LNCaP clone FGC (cell line): ENCODE measurements around the gene XDH.
A peak's percentile ranks its signal among the peaks of the same experiment; 100 is the strongest.

Experiments used
- DNase-seq: peaks from one replicate; pipeline ENCODE4 v3.0.0-alpha.2; 2011; ENCODE audit warnings: low read depth
- H3K4me3 ChIP-seq: 2 replicates; pipeline ENCODE4 v1.5.1; 2011; ENCODE audit warnings: mild to moderate bottlenecking, low read depth, low read length, control low read depth
- CTCF ChIP-seq: IDR thresholded peaks from 2 replicates; pipeline ENCODE4 v1.5.1; 2012; ENCODE audit warnings: mild to moderate bottlenecking; ENCODE audit not compliant: control insufficient read depth, insufficient read depth; ENCODE audit errors: extremely low read depth

Gene XDH

DNA sequence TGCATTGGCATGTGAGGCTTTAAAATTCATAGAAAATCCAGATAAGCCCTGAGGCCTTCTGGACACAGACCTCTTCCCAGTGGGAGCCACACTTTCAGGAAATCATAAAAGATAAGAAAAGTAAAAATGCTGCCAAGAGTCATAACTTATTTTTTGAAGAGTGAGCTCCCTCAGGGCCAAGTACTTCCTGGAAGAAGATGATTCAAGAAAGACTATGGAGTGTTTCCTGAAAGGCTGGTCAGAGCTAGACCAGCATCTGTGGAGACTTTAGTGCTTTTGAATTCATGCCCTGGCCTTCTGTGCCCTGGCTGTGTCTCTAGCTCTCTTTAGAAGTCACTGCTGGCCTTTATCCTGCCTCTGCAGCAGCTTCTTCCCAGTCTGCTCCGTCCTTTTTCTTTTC lies 6.4 kb upstream of the XDH start:
- H3K4me3 ChIP-seq = no peak overlapping the region
- no peak for DNase-seq
- no peak for TF ChIP-seq CTCF

GRCh38 chr2:31419386-31419785 lies 4.8 kb upstream of the XDH start:
- no peak overlapping the region for H3K4me3 ChIP-seq
- TF ChIP-seq CTCF = no peak
- DNase-seq = no peak

DNA sequence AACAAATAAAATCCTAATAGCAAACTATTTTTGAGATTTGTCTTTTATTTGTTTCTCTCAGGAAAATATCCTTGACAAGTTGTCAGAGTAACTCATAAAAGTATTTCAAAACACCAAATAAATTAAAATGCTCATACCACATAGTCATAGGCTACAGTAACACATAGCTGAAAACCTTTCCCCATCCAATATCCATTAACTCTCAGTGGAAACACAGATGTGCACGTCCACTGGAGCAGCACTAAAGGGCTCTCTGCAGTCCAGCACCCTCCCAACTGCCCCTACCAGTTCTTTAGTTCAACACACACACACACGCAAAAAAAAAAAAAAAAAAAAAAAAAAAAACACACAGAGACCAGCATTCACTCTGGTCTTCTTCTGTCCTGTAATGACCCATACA lies 879 bp upstream of the XDH start:
- H3K4me3 ChIP-seq = no peak overlapping the region
- DNase-seq = no peak
- TF ChIP-seq CTCF = no peak

DNA sequence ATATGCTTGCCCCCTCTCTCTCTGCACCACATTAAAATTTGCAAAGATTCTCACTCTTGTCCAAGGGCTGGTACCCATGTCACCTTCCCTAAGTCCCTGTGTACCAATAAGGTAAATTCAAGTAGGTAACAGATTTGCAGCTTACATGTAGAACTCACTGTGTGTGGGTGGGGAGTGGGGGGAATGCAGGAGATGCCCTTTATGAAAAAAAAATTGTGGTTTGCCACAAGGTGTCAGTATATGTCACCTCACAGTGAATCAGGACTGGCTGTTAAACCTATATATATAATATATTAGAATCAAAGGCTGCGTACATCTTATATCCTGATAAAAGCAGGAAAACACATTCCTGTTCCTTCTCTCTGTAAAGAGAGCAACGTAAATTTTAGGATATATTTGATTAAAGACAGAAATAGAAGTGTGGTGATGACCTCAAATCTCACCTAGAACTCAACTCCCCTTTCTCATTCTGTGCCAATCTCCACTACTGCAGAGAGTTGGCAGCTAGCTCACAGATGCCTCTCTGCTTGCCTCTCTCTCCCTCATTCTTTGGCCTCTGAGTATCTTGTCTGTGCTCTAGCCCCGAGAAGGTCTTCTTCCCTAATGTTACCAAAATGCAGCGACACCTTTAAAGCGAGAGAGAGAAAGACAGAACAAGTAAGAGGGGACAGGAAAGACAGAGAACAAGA lies 536 bp downstream of the XDH start:
- H3K4me3 ChIP-seq = peak overlapping the region; percentile 28
- DNase-seq = no peak

GRCh38 chr2:31413025-31413424 lies 1.5 kb downstream of the XDH start:
- TF ChIP-seq CTCF = no peak
- DNase-seq = no peak
- no peak overlapping the region for H3K4me3 ChIP-seq

More for the DNA sequence above, 536 bp downstream of the XDH start:
- peak; percentile 35 for TF ChIP-seq CTCF

GRCh38 chr2:31411771-31412170 lies 2.8 kb downstream of the XDH start:
- DNase-seq = no peak
- TF ChIP-seq CTCF = no peak
- no peak overlapping the region for H3K4me3 ChIP-seq
